Measurements from ENCODE around the gene KLHL22.
"Not testable (repeated sequence)": the region's sequence is repeated elsewhere in the genome, so short reads cannot be mapped to it uniquely, and the experiment has no call there.

Gene KLHL22

DNA sequence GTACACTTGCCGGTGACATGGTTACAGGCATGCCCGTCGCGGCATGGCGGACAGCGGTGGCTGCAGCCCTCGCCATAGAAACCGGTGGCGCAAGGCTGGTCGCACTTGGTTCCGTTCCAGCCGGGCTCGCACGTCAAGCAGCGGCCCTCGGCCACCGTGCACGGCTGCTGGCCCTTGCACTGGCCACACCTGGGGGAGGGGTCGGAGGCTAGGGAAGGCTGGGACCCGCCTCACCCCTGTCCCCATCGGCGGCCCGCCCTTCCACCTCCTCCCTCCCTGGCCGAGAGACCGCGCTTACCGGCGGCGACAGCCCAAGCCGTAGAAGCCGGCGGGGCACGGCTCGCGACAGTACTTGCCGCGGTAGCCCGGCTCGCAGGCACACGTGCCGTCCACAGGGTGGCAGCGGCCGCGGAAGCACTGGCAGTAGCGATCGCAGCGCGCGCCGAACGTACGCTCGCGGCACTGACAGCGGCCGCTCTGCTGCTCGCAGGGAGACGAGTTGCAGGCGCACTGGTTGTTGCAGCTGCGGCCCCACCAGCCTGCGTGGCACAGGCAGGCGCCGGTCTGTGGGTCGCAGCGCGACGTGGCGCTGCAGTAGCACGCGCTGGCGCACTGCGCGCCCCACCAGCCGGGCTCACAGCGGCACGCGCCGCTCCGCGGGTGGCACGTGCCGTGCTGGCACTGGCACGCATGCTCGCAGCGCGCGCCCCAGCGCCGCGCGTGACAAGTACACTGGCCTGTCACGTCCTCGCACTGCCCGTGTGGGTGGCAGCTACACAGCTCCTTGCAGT lies 64.7 kb downstream of the KLHL22 start:
- DNase-seq: peak; percentile 44

DNA sequence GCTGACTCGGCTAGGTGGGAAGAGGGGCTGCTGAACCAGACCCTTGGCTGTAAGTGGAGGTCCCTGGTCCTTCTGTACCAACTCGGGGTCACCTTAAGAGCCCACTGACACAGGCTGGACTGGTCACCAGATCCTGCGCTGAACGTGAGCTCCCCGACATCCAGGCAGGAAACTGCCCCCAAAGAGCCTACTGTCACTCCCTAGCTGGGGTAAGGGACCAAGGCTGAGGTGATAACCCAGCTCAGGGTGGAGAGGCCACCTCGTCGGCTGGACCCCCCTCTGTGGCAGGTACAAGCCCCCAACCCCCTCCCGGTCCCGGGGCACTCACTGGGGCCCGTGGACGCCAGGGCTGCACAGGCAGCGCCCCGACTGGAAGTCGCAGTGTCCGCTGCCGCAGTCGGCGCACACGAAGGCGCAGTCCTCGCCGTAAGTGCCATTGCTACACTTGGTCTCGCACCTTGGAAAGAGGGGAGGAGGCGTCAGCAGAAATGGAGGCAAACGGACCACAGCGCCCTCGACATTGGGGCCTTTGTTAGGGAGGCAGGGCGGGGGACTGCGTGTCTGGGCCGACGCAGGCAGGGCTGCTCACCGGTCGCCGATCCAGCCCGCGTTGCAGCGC lies 65.4 kb downstream of the KLHL22 start:
- no peak for DNase-seq

DNA sequence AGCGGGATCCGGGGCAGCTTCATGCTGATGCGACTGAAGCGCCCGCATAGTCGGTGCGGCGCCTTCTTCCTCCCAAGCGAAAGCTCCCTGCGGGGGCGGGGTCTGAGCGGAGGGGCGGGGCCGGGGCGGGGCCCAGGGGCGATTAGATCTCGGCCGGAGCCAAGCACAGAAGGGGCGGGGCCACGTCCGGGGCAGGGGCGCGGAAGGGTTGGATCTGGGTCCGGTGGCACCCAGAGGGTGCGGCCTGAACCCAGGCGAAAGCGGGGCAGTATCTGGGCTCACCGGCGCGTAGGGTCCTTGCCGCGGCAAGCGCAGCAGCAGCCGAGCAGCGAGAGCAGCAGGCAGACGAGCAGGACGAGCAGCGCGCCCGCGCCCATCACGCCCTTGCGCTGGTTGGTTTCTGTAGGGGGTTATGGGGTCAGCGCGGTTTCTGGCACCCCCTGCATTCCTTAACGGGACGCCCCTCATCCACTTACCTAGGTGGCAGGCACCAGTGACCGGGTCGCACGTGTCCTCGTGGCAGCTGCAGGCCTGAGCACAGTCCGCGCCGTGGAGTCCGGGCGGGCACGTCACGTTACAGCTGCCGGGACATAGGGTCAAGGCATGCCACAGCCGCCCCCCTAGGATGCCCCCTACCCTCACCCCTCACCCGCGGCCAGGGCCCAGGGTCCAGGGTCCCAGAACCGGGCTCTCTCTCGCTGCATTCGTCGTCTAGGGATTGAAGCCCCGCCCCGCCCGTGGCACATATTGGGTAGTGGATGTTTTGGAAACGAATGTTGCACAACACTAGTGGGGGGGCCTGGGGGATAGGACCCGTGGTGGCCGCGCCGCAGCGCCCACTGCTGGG lies 66.1 kb downstream of the KLHL22 start:
- peak; percentile 76 for DNase-seq

DNA sequence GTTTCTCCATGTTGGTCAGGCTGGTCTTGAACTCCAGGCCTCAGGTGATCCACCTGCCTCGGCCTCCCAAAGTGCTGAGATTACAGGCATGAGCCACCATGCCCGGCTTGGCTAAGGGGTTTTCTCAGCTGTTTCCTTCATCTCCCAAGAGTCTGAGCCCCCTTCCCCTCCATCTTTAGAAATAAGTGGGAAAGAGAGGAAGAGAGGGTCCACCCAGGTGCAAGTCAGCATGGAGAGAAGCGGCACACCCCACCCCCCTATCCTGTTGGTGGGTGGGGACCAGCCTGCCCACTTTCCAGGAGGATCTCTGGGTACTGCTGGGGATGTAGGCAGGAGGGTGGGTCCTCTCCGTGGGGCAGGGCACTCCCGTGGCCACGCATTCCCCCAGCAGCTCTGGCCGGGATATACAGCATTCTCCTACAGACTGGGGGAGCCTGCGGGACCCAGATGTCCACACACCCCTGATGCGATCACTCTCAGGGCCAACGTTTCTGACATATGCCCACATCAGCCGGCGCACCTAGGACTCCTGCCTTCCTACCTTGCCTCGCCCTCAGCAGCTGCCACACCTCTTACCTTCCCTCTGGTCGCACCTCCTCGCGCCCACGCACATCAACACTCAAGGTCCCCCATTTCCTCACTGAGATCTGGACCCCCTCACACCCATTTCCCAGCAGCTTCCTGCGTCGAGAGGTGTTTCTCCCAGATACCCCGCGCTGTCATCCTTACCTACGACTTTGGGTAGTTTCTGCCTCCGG lies 66.9 kb downstream of the KLHL22 start:
- DNase-seq: no peak

DNA sequence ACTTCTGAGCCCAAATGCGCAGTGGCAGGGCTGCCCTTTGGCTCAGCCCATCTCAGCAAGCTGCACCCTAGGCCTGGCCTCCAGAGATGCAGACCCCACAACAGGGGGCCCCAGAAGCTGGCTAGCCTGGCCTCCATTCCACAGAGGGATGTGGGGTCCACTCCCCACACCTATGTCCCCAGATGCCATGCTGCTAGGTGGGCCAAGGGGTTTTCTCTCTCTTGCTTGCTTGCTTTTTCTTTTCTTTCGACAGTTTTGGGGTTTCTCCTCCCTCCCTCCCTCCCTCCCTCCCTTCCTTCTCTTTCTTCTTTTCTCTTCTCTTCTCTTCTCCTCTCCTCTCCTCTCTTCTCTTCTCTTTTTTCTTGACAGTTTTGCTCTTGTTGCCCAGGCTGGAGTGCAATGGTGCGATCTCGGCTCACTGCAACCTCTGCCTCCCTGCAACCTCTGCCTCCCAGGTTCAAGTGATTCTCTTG lies 67.6 kb downstream of the KLHL22 start:
- no peak for DNase-seq

DNA sequence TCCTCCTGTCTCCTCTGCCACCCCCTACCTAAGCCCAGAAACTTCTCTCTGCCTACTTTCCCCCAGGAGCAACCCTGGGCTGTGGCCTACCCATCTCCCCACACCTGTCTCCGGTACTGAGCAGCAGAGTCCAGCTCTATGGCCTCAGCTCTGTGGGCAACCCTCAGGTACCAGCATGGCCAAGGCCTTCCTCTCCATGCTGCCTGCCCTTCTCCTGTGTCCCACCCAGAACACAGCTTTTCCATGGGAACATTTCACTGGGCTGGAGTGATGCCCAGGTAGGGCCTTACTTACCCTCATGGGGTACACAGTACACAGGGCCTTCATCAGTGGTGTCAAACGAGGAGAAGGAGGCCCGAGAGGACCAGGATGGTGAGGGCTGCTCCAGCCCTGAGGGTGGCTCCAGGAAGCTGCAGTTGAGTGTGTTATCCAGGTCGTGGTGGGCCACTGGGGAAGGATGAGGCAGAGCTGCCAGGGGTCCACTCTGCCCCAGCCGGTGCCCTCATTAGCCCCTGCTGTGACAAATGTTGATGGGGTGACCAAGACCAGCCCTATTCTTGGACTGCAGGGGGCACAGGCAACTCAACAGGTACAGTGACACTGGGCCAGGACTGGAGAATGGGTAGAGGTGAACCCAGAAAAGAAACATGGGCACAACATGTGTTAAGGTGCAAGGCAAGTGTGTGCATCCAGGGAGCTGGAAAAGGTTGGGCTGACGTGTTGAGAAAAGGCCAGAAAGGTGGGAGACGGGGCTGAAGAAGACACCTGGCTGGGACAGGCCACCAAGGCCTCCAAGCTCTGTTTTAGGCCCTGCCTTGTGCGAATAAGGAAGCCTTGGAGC lies 68.3 kb downstream of the KLHL22 start:
- no peak for DNase-seq

DNA sequence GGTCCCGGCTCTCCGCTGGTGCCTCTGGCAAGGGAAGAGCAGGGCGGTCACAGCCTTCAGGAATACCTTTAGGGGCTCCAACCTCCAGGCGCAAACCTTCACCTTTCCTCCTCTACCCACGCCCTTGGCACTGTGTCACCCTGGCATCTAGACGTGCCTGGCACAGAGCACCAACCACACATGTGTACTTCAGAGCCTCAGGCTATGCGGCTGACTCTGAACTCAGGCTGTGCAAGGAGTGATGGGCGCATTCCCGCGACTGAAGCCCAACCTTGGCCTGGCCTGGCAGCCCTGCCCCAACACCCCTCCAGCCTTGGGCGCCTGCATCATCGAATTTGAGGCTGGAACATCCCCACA lies 69.4 kb downstream of the KLHL22 start:
- DNase-seq: no peak

DNA sequence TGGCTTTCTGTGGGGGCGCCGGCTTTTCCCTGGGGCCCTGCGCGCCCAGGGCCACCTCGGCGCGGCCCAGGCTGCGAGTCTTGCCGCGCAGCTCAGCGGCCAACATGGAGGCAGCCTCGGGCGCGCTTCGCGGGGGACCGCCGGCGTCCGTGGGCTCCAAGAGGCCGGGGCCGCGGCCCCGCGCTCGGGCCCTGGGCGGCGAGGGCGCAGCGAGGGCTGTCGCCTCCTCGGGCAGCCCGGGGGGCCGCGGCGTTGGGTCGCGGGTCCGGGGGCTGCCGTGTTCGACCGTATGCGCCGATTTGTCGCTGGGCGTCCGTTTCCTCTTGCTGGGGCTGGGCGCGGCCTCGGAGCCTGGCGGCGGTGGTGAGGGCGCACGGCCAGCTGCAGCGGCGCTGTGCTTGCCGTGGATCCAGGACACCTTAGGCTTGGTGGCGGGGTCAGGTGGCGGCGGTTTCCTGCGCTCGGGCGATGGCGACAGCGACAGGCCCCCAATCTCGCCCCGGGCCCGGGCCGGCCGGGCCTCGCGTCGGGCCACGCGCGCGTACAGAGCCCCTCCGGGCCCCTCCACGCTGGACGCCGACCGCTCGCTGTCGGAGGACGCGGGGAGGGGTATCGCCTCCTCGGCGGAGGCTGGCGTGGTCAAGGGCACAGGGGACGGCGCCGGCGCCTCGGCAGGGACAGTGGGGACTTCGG lies 69.9 kb downstream of the KLHL22 start:
- DNase-seq: no peak

DNA sequence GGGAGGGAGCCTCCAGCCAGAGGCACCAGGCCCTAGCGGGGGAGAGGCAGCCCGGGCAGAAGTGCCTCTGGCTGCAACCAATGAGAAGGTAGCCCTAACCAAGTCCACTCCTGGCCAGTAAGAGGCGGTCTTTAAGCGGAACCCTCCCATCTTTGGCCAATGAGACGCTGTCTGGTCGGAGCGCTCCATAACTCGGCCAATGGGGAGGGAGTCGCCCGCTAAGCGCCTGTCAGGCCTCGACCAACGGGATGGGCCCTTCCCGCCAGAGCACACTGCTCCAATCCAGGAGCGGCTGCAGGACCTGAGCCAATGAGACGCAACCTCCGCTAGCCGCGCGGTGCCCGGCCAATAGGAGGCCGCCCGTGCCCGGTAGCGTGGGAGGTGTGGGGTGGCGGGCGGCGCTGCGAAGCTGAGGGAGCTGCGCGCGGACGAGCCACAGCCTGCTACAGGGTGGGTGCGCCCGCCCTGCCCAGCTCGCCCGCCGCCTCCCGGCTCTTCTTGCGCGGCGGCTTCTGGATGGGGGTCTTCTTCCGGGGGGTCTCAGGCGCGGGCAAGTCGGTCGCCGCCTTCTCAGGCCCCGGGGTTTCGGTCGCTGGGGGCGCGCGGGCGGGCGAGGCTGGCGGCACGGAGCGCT lies 70.5 kb downstream of the KLHL22 start:
- no peak for DNase-seq

DNA sequence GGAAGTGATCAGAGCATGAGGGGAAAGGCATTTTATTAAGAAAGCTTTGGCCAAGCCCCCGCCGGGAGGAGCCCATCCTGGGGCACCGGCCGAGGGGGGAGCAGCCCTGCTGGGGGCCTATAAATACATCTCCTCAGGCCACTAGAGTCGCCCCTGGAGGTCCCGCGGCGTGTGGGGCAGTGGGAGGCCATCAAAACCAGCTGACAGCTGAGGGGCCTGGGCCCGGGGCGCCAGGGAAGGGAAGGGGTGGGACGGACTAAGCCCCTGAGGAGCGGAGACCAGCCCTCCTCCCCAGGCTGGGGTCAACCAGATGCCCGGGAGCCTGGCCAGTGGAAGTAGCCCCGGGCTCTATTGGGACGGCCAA lies 71.0 kb downstream of the KLHL22 start:
- no peak for DNase-seq

DNA sequence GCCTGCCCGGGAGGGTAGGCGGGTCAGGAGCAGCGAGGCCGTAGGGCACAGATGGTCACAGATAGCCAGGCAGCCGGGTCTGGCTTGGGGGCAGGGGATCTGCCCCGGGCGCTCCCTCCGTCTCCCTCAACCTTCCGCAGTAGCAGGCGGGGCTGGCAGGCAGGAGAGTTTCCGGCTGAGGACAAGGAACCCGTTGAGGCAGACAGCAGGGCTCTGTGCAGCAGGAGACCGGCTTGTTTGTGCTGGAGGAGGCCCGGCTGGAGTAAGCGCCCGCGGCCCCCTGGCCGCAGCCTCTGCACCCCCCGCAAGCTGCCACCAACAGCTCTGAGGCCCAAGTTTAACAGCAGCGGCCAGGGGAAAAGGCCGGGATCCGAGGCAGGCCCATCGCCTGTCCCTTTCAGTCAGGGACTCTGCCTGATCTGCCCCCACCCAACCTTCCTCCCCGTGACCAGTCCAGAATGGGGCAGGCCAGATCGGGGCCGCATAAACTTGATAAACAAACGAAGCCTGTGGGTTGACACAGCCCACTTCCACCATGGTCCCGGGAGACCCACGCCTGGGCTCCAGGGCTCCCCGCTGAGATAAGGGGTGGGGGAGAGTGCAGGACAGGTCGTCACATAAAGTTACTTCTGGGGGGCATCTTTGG lies 71.6 kb downstream of the KLHL22 start:
- DNase-seq: no peak

DNA sequence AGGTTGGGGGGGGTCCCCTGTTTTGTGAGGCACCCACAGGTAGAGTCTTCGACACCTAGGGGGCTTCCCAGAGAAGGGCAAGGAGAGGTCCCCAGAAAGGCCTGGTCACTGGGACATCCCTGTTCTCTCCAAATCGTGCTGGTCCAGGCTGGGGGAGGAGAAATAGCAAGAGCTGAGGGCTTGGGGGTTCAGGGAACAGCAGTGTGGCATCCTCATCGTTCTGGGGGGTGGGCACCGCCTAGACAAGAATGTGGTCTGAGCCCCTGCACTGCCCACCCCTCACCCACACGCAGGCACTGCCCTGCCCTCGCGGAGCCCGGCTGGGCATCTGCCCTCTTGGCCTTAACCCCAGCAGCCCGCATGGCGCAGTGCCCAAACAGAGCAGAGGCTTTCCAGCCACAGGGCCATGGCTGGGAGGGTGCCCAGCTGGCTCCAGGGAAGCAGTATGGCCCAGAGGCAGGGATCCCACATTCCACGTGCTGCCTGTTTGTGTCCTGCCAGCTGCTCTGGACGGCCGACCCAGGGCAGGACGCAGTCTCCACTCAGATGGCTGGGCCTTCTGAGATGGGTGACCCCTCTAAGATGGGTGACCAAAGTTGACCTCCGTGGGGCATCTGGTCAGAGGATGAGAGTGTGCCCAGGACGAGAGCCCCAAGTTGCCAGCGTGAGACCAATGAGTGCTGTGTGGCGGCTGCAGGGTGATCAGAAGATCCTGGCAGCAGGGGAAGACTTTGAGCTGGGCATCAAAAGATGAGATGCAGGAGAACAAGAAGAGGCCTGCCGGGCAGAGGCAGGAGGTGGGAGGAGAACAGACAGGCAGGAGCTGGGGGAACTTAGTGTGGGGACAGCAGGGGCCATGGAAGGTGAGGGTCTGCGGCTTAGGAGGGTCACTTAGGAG lies 72.3 kb downstream of the KLHL22 start:
- DNase-seq: no peak

DNA sequence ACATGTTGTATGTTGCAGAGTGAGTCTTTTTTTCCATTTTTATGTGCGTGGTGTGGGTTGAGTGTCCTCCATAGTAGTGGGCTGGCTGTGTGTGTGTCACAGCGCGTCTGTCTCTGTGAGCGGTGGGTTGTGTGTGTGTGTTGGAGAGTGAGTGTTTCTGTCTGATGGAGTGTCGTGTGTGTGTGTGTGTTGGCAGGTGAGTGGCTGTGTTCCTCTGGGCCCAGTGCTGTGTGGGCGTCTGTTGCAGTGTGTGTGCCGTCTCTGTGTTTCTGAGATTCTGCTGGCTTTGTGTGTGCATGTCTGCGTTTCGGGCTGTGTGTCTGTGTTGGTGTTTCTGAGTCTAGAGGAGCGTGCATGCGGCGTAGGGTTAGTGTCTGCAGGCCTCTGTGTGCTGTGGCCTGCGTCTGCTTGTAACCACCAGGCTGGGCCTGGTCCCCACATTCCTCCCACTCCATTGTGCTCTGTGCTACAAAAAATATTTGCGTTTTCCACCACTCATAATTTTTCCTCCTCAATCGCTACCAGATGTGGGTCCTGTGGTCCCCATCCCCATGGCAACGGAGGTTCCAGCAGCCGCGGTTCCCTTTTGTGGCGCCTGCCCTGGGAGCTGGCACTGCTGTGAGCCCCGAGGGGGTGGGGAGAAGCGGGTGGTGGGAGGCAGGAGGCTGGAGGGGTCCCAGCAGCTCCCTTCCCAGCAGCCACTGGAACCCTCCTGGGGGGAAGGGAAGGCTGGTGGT lies 73.2 kb downstream of the KLHL22 start:
- no peak for DNase-seq

DNA sequence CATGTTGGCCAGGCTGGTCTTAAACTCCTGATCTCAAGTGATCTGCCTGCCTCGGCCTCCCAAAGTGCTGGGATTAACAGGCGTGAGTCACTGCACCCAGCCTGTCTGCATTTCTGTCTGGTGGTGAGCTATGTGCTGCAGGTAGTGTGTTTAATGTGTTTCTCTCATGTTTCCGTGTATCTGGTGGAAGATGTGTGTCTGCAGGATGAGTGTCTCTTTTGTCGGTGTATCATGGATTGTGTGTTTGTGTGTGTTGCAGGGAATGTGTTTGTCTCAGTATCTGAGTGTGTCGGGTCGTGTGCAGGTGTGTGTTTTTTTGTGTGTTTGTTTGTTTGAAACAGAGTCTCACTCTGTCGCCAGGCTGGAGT lies 74.1 kb downstream of the KLHL22 start:
- no peak for DNase-seq

DNA sequence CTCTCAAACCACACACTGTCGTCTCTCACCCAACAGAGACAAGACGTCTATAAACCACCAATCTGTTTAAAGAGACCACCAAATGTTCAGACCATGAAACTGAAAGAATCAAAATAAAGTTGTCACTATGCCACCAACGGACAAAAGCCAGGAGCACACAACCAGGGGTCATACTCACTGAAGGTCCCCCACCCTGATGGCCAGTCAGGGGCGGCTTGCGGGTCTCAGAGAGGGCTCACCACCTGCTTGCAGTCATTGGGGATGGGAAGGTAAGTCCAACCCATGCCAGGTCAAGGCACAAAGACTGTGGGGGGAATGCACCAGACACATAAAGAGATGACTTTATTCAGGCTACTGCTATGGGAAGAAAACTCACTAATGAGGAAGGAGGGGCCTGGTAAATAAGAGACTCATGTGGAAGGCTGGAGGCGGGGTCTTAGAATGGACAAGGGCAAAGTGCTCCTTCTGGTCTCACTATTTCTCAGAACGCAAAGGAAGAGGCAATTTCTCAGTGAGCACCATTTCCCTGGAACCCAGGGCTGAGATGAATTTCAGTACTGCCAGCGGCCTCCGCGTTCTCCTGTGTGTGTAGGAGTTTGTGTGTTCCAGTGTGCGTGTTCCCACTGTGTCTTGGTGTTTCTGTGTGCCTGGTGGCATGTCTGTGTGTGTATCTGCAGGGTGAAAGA lies 75.3 kb downstream of the KLHL22 start:
- DNase-seq: no peak

DNA sequence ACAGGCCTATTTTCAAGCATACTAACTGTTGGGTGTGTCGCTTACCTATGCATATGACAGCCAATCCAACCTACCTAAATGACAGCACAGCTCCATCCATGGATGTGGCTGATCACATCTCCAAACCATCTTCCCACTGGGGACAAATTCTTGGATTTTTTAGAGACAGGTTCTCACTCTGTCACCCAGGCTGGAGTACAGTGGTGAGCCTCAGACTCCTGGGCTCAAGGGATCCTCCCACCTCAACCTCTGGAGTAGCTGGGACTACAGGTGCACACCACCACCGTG lies 76.0 kb downstream of the KLHL22 start:
- no peak for DNase-seq

DNA sequence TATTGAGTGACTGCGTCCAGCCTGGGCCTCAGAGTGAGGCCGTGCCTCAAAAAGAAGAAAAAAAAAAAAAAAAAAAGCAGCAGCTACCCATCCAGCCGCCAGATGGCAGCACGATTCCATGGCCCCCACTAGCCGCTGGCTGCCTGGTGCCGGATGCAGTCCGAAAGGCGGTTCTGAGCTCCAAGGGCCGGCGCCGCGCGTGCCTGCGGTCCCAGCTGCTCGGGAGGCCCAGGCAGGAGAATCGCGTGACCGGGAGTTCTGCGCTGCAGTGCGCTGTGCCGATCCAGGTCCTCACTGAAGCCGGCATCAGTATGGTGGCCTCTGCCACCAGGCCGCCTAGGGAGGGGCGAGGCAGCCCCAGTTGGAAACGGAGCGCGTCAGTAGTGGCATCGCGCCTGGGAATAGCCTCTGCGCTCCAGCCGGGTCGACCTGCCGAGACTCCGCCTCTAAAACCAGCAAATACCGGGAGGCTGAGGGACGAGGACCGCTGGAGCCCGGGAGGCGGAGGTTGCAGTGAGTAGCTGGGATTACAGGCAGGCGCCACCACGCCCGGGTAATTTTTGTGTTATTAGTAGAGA lies 77.3 kb downstream of the KLHL22 start:
- DNase-seq: peak; percentile 67

DNA sequence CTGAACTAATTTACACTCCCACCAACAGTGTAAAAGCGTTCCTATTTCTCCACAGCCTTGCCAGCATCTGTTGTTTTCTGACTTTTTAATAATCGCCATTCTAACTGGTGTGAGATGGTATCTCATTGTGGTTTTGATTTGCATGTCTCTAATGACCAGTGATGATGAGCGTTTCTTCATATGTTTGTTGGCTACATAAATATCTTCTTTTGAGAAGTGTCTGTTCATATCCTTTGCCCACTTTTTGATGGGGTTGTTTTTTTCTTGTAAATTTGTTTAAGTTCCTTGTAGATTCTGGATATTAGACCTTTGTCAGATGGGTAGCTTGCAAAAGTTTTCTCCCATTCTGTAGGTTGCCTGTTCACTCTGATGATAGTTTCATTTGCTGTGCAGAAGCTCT lies 79.9 kb downstream of the KLHL22 start:
- not testable (repeated sequence) for DNase-seq
